ENCODE results near the gene P2RX5. TPM values are rescaled to one million over a fixed set of nuclear protein-coding genes. Genes with fewer than 3 reads are reported as not detected.

P2RX5 gene
- total RNA-seq, 1 donor from 2014 or later: 0.13 TPM

DNA sequence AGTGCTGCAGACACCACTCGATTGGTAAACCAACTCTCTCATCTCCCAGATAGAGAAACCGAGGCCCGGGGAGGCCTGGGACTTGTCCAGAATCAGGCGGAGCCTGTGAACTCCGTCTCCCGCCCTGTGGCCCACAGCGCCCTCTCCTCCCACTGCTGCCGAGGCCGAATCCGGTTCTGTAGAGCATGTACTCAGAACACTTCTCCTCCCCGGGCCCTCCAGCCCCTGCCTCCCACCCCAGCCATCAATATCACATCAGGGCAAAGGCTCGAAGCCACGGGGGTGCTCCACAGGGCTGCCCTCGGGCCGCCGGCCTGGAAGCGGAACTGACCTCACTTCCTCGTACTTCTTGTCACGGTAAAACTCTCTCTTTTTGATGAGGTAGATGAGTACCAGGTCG, 14.4 kb downstream of the P2RX5 start:
- DNase-seq (ENCODE audit: low read depth, low spot score): no peak

GRCh38 chr17:3681057-3681456, 14.9 kb downstream of the P2RX5 start:
- no peak for DNase-seq (ENCODE audit: low read depth, low spot score)

GRCh38 chr17:3679531-3680126, 16.3 kb downstream of the P2RX5 start:
- no peak for DNase-seq (ENCODE audit: low read depth, low spot score)

DNA sequence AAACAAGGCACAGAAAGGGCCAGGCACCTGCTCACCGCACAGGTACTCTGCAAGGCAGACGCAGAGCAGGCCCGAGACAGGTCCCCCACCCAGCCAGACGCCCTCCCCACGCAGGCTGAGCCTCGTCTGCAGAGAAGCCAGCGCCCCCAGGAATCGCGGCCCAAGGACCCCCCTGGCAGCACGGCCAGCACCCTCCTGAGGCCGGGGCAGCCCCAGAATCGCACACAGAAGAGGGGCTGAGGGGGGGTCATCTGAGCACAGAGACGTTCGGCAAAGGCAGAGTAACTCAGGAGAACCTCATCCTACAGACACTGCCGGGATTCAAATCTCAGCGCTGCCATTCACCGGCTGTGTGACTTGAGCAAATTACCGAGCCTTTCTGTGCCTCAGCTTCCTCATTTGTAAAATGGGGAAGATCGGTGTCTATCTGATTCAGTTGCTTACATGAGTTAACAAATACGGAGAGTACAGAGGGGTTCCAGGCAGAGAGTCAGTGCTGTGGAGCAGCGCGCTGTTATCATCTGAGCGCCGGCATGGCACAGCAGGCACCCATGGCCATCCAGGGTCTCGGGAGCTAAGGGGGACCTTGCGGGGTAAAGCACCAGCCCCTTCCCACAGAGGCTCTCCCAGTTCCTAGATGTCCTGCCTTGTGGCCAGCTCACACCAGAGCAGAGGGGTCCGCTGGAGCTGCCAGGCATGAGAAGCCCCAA, 17.0 kb downstream of the P2RX5 start:
- no peak for DNase-seq (ENCODE audit: low read depth, low spot score)

DNA sequence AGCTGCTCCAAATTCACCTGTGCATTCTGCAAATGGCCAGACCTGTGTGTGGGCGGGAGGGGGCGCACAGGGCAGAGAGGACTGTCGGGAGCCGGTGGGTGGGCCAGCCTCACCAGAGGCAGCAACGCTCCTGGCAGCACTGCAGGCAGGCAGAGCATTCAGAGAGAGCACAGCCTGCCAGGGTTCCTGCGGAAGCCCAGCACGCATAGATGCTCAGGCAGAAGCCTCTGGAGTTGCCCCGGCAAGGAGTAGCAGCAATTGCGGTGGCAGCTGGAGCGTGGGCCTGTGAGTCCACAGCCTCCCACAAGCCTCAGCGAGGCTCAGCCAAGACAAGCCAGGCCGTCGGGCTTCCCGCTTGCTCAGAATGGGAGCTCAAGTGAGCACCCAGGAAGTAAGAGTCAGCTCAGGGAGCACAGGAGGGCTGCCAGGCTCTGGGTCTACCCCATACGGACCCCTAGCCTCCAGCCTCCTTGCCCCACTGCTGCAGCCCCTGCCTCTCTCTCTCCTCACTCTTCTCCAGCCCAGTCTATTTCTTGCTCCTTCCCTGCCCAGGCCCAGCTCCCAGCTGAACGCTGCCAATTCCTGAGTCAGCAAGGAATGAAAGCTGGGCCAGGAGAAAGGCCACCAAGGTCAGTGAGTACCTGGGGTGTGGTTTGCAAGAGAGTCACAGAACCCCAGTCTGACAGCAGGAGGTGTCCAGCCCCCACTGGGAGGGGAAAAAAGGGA, 17.7 kb downstream of the P2RX5 start:
- DNase-seq (ENCODE audit: low read depth, low spot score): no peak

- no peak for DNase-seq (ENCODE audit: low read depth, low spot score)
Measured at GRCh38 chr17:3675886-3676285, 20.1 kb downstream of the P2RX5 start.

DNA sequence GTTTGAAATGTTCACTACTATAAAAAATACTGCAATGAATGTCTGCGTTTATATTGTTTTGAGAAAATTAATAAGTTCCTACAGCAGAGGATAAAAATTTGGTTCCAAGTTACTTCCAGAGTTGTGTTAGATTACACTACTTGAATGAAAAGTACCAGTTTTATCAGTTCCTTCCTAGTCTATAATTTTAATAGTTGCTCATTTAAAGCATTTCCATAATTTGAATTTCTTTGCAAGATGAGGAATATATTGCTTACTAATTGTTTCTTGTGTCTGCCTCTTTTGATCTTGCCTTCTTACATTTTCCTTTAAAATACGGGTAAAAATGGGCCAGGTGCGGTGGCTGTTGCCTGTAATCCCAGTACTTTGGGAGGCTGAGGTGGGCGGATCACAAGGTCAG, 23.4 kb downstream of the P2RX5 start:
- no peak for DNase-seq (ENCODE audit: low read depth, low spot score)

DNA sequence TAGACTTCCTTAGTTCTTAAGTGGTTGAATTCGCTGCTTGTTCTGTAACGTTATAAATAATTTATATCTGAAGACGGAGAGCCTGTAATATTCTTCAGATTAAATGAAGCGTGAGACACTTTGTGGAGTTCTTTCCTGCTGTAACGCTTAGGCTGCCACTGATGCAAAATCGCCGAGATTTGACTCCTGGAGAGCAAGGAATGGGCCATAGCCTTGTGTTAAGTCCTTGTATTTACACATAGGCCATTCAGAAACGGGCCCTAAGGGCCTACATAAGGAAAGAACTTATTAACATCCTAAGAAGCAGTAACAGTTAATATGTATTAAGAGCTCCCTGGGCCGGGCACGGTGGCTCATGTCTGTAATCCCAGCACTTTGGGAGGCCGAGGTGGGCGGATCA, 26.4 kb downstream of the P2RX5 start:
- DNase-seq (ENCODE audit: low read depth, low spot score): no peak

GRCh38 chr17:3669085-3669347, 26.9 kb downstream of the P2RX5 start:
- DNase-seq (ENCODE audit: low read depth, low spot score): no peak

GRCh38 chr17:3668279-3669084, 27.5 kb downstream of the P2RX5 start, which contains the start of the genes EMC6 and TAX1BP3:
Gene EMC6 (plus strand): TSS chr17:3668812. CDS start chr17:3669147, 335 bp downstream.
Gene TAX1BP3 (minus strand): TSS chr17:3668578. CDS start chr17:3668526, 52 bp downstream.
- peak; percentile 88 for DNase-seq (ENCODE audit: low read depth, low spot score)

GRCh38 chr17:3667366-3668278, 28.3 kb downstream of the P2RX5 start:
- peak; percentile 78 for DNase-seq (ENCODE audit: low read depth, low spot score)

- DNase-seq (ENCODE audit: low read depth, low spot score): no peak
Measured at GRCh38 chr17:3666516-3666915, 29.4 kb downstream of the P2RX5 start.

DNA sequence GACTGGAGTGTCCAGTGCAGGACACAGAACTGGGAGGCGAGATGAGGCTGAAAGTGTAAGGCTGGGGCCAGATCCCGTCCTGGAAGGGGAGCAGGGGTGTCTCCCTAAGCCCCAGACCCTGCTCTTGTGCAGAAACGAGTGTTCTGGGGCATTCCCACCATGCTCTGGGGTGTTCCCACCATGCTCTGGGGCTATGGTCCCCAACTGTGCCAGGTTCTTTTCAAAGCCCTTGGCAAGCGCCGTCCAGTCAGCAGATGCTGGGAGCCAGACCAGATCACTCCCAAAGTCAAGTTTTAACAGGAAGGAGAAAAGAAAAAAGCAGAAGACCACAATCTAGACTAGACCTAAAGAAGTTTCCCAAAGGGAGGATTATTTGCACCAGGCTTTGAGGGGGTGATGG, 30.1 kb downstream of the P2RX5 start:
- no peak for DNase-seq (ENCODE audit: low read depth, low spot score)

GRCh38 chr17:3663102-3664011, 32.6 kb downstream of the P2RX5 start:
- DNase-seq (ENCODE audit: low read depth, low spot score): no peak

- DNase-seq (ENCODE audit: low read depth, low spot score): no peak
Measured at GRCh38 chr17:3660311-3660891, 35.6 kb downstream of the P2RX5 start.

- DNase-seq (ENCODE audit: low read depth, low spot score): peak; percentile 24
Measured at GRCh38 chr17:3659541-3660111, 36.3 kb downstream of the P2RX5 start.

GRCh38 chr17:3658784-3659449, 37.0 kb downstream of the P2RX5 start:
- DNase-seq (ENCODE audit: low read depth, low spot score): no peak

All from pulmonary artery endothelial cell (primary cell).